Measurements from ENCODE around the gene KTI12. TPM values are rescaled to one million over a fixed set of nuclear protein-coding genes. Genes with fewer than 3 reads are reported as not detected.
A peak's percentile ranks its signal among the peaks of the same experiment; 100 is the strongest.
"Not testable (repeated sequence)": the region's sequence is repeated elsewhere in the genome, so short reads cannot be mapped to it uniquely, and the experiment has no call there.

Gene KTI12, protein sequence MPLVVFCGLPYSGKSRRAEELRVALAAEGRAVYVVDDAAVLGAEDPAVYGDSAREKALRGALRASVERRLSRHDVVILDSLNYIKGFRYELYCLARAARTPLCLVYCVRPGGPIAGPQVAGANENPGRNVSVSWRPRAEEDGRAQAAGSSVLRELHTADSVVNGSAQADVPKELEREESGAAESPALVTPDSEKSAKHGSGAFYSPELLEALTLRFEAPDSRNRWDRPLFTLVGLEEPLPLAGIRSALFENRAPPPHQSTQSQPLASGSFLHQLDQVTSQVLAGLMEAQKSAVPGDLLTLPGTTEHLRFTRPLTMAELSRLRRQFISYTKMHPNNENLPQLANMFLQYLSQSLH
- total RNA-seq = 10 to 100 TPM; 17.6 to 27.8 TPM

DNA sequence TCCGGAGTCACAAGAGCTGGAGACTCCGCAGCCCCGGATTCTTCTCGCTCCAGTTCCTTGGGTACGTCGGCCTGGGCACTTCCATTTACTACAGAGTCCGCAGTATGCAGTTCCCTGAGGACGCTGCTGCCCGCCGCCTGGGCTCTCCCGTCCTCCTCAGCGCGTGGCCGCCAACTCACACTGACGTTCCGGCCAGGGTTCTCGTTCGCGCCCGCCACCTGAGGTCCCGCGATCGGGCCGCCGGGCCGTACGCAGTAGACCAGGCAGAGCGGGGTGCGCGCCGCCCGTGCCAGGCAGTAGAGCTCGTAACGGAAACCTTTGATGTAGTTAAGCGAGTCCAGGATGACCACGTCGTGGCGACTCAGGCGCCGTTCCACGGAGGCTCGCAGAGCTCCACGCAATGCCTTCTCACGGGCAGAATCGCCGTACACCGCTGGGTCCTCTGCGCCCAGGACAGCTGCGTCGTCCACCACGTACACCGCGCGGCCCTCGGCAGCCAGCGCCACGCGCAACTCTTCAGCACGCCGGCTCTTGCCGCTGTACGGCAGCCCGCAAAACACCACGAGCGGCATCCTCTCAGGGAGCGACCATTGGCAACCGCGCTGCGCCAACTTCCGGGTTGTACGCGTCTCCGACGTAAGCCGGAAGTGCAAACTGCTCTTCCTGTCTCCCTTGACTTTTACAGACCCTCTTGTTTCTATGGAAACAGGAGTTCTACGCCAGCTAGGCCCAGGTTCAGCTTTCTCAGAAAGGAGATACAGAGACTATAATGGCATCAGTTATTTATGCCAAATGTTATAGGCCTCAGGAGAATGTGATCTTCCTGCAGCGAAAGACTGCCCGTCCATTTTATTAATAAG is at the start of gene KTI12:
Gene KTI12, minus strand, starts transcription at position 621 of the 860 bp plus-strand sequence. Its CDS starts 49 bp downstream, at position 572.
- Mint-ChIP-seq H3K4me1 (ENCODE audit: low read depth in 2 of 2) (peaks cover 19 to 32% of the 10 kb centered on the region in 2 donors), H3K4me3 (peak within 1 kb of the TSS; percentile 89), H3K9me3 (no peaks in the 10 kb centered on the region), H3K27ac (peak within 1 kb of the TSS; percentile 92), H3K27me3 (no peaks in the 10 kb centered on the region), H3K36me3 (no peaks in the 10 kb centered on the region)
- ATAC-seq = peak; percentile 96 to 98
- DNase-seq (ENCODE audit: low spot score) = peak; percentile 92

DNA sequence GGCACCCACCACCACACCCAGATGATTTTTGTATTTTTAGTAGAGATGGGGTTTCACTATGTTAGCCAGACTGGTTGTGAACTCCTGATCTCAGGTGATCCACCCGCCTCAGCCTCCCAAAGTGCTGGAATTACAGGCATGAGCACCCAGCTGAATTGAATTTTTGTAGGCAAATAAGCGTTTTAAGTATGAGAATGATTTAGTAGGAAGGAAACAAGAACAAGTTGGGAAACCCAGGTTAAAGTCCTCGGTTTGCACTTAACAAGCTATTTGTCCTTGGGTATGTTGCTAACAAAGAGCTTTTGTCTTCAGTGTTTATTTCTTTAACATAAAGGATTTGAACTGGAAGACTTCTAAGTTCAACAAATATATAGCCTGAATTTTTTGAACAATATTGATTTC is 46.4 kb upstream of the KTI12 start:
- ATAC-seq (no peak), DNase-seq (ENCODE audit: low spot score) (no peak)
- Mint-ChIP-seq H3K27ac (no peak overlapping the region), H3K27me3 (no peaks in the 10 kb centered on the region), H3K36me3 (no peaks in the 10 kb centered on the region), H3K9me3 (no peaks in the 10 kb centered on the region), H3K4me3 (no peak overlapping the region), H3K4me1 (ENCODE audit: low read depth in 2 of 2) (peaks cover 0 to 5% of the 10 kb centered on the region in 2 donors)

DNA sequence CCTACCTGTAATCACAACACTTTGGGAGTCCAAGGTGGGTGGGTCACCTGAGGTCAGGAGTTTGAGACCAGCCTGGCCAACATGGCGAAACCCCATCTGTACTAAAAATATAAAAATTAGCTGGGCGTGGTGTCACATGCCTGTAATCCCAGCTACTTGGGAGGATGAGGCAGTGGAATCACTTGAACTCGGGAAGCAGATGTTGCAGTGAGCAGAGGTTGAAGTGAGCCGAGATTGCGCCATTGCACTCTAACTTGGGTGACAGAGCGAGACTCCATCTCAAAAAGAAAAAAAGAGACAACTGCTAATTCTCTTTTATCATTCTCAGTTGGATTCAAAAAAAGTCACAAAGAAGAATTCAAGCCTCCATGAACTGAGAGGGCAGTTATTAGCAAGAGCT is 43.7 kb upstream of the KTI12 start:
- not testable (repeated sequence) for H3K4me3 Mint-ChIP-seq; H3K27me3 Mint-ChIP-seq; H3K27ac Mint-ChIP-seq; H3K36me3 Mint-ChIP-seq; ATAC-seq; H3K4me1 Mint-ChIP-seq (ENCODE audit: low read depth in 2 of 2); DNase-seq (ENCODE audit: low spot score); H3K9me3 Mint-ChIP-seq

DNA sequence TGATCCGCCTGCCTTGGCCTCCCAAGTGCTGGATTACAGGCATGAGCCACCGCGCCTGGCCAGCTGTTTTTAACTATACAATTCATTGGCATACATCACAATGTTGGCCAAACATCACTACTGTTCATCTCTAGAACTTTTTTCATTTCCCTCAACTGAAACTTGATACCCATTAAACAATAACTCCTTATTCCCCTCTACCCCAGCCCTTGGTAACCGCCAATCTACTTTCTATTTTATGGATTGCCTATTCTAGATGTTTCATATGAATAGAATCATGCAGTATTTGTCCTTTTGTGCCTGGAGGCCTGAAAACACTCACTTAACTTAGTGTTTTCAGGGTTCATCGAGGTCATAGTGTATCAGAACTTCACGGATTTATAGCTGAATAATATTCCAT is 38.7 kb upstream of the KTI12 start:
- ATAC-seq = no peak
- Mint-ChIP-seq H3K4me3 (no peak overlapping the region), H3K27me3 (no peaks in the 10 kb centered on the region), H3K36me3 (peaks cover 5% of the 10 kb centered on the region), H3K4me1 (ENCODE audit: low read depth in 2 of 2) (peaks cover 12 to 17% of the 10 kb centered on the region in 2 donors), H3K27ac (no peak overlapping the region), H3K9me3 (no peaks in the 10 kb centered on the region)
- DNase-seq (ENCODE audit: low spot score) = no peak

DNA sequence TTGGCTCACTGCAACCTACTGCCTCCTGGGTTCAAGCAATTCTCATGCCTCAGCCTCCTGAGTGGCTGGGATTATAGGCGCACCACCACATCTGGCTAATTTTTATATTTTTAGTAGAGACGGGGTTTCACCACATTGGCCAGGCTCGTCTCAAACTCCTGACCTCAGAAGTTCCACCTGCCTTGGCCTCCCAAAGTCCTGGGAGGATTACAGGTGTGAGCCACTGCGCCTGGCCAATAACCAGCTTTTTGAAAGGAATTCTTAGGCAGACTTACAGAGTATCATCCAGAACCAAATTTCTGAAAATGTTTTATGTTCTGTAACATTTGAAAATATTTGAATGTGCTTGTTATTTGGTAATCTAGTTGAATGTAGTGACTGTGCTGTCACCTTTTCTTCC is 37.1 kb upstream of the KTI12 start:
- ATAC-seq (no peak), DNase-seq (ENCODE audit: low spot score) (no peak)
- H3K27me3 Mint-ChIP-seq = no peaks in the 10 kb centered on the region
- H3K4me3 Mint-ChIP-seq = no peak overlapping the region
- no peaks in the 10 kb centered on the region for H3K9me3 Mint-ChIP-seq
- peaks cover 12 to 17% of the 10 kb centered on the region in 2 donors for H3K4me1 Mint-ChIP-seq (ENCODE audit: low read depth in 2 of 2)
- peaks cover 5% of the 10 kb centered on the region for H3K36me3 Mint-ChIP-seq
- H3K27ac Mint-ChIP-seq = no peak overlapping the region

DNA sequence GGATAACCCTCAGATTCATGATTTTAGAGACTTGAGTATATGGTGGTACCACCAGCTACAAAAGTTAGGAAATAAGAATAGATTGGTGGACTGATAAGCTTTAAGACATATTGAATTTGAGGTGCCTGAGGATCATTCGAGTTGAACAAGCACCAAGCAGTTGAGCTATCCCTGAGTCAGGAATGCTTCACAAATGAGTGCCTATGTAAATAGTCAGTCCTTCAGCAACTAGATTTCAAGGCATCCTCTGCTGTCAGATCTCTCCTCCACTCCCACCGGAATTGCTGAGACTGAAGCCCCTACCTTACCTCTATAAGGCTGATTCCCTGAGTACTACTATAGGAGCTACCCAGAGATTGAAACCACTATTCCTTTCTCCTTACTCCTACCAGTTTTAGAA is 29.6 kb upstream of the KTI12 start:
- no peak for DNase-seq (ENCODE audit: low spot score)
- Mint-ChIP-seq H3K9me3 (no peaks in the 10 kb centered on the region), H3K4me1 (ENCODE audit: low read depth in 2 of 2) (peaks cover 13 to 22% of the 10 kb centered on the region in 2 donors), H3K27ac (no peak overlapping the region), H3K27me3 (no peaks in the 10 kb centered on the region), H3K4me3 (no peak overlapping the region), H3K36me3 (peaks cover 11% of the 10 kb centered on the region)
- ATAC-seq = no peak

DNA sequence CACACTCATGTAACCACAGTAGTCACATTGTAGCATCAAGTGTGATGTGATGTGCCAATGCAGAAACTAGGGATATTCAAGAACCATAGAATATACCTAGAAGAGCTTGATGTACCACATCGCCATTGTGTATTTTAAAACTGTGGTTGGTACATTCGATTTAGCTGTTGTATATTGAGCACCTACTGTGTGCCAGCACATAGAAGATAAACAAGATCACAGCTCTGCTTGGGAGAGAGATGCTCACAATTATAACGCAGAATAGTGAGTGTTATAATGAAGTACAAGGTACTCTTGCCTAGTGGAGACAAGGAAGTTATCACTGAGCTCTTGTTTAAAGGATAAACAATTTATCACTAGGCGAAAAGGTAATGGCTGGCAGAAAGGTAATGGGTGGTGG is 27.2 kb upstream of the KTI12 start:
- Mint-ChIP-seq H3K9me3 (no peaks in the 10 kb centered on the region), H3K4me3 (no peak overlapping the region), H3K4me1 (ENCODE audit: low read depth in 2 of 2) (peaks cover 32 to 35% of the 10 kb centered on the region in 2 donors), H3K36me3 (peaks cover 7% of the 10 kb centered on the region), H3K27ac (no peak overlapping the region), H3K27me3 (no peaks in the 10 kb centered on the region)
- DNase-seq (ENCODE audit: low spot score) (no peak), ATAC-seq (no peak)

DNA sequence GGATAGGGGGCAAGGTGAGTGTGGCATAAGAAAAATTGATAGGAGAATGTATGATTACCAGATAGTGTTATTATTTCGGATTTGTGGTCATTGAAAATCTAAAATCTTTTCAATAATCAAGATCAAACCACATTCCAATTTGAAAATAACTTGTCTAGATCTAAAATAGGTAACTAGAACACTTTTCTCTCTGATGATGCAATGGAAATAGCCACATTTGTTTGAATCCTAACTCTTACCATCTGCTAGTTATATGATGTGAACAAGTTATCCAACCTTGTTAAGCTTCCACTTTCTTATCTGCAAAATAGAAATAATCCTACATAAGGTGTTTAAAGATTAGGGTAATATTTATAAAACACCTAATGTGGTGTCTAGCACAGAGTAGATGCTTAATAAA is 26.3 kb upstream of the KTI12 start:
- DNase-seq (ENCODE audit: low spot score) (no peak), ATAC-seq (no peak)
- no peak overlapping the region for H3K27ac Mint-ChIP-seq
- no peaks in the 10 kb centered on the region for H3K9me3 Mint-ChIP-seq
- H3K4me1 Mint-ChIP-seq (ENCODE audit: low read depth in 2 of 2) = peaks cover 39% of the 10 kb centered on the region in 2 donors
- peaks cover 7% of the 10 kb centered on the region for H3K36me3 Mint-ChIP-seq
- no peak overlapping the region for H3K4me3 Mint-ChIP-seq
- H3K27me3 Mint-ChIP-seq = no peaks in the 10 kb centered on the region

DNA sequence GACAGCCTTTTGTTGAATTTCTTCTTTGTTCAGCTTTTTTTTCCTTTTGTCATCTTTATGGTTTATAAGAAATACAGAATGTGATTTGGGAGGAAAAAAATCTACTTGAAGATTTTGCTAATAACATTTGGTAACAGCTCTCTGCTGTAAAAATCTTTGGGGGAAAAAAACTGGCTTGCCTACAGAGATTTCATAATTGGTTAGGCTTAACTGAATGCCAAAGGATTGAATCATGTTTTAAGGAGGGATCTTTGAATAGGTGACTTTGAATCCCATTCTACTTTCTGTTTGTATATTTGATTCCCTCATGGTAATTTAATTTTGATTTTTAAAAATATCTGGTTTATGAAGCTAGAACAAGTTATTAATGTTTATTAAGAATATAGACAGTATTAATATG is 25.7 kb upstream of the KTI12 start:
- no peaks in the 10 kb centered on the region for H3K27me3 Mint-ChIP-seq
- no peak overlapping the region for H3K4me3 Mint-ChIP-seq
- ATAC-seq (no peak), DNase-seq (ENCODE audit: low spot score) (no peak)
- no peaks in the 10 kb centered on the region for H3K9me3 Mint-ChIP-seq
- peaks cover 44 to 45% of the 10 kb centered on the region in 2 donors for H3K4me1 Mint-ChIP-seq (ENCODE audit: low read depth in 2 of 2)
- H3K27ac Mint-ChIP-seq = no peak overlapping the region
- H3K36me3 Mint-ChIP-seq = peaks cover 7% of the 10 kb centered on the region

DNA sequence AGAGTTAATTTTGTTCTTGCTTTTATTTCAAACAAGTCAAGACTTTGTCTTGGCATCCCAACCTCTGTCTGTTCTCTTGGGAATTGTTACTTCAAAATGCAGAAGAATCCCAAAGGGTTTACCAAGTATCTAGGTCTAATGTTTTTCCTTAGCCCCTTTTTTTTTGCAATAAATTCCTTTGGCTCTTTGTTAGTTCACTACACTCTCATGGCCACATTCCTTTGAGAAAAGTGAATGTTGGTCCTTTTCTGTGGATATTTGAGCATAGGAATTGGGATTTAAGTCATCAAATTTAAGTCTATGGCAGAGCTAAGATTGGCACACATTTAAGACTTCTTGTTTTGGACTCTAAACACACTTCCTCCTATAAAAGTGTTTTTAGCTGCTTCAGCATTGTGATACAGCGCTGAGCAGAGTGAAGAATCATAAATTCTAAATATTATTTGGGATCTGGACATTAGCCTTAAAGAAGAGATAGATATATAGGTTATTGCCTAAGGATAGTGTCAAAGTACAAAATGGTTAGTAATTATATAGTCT is 24.3 kb upstream of the KTI12 start:
- H3K36me3 Mint-ChIP-seq = no peaks in the 10 kb centered on the region

DNA sequence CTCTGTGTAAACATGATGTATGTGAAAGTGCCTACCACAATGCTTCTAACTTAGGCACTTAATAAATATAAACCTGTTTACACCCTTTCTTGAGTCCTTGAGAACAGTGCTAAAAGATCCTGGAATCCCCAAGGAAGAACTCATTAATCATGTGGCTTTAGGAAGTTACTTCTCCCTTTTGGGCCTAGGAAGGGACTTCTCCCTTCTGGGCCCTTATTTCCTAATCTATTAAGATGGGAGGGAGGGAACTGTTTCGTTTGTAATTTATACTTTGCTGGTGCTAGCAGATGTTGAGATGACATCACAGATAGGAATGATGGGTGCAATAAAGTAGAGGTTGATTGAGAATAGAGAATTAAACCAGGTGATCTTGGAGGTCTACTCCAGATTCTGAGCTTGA is 23.6 kb upstream of the KTI12 start:
- peaks cover 48 to 49% of the 10 kb centered on the region in 2 donors for H3K4me1 Mint-ChIP-seq (ENCODE audit: low read depth in 2 of 2)
- H3K9me3 Mint-ChIP-seq = no peaks in the 10 kb centered on the region
- ATAC-seq (no peak), DNase-seq (ENCODE audit: low spot score) (no peak)
- H3K36me3 Mint-ChIP-seq = peaks cover 3% of the 10 kb centered on the region
- no peaks in the 10 kb centered on the region for H3K27me3 Mint-ChIP-seq
- H3K27ac Mint-ChIP-seq = peak overlapping the region; percentile 92 to 95
- peak overlapping the region; percentile 99 for H3K4me3 Mint-ChIP-seq

More for the DNA sequence above, 24.3 kb upstream of the KTI12 start:
- ATAC-seq (no peak), DNase-seq (ENCODE audit: low spot score) (no peak)
- H3K27me3 Mint-ChIP-seq = no peaks in the 10 kb centered on the region
- H3K4me3 Mint-ChIP-seq = peak overlapping the region; percentile 99
- H3K9me3 Mint-ChIP-seq = no peaks in the 10 kb centered on the region
- peaks cover 45 to 47% of the 10 kb centered on the region in 2 donors for H3K4me1 Mint-ChIP-seq (ENCODE audit: low read depth in 2 of 2)
- peak overlapping the region; percentile 92 to 95 for H3K27ac Mint-ChIP-seq

DNA sequence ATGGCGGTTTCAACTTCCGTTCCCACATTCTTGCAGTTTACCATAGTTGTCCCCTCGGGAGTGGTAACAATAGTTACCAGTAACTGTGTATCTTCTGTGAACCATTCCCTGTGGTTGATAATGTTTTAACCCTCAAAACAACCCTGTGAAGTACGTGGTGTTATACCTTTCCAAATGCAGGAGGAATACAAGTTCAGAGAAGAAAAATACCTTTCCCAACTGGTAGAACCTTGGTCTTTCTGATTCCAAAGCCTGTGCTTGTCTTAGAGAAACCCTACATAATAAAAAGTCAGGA is 23.3 kb upstream of the KTI12 start:
- DNase-seq (ENCODE audit: low spot score) (no peak), ATAC-seq (no peak)
- Mint-ChIP-seq H3K27me3 (no peaks in the 10 kb centered on the region), H3K4me1 (ENCODE audit: low read depth in 2 of 2) (peaks cover 49 to 51% of the 10 kb centered on the region in 2 donors), H3K4me3 (peak overlapping the region; percentile 99), H3K27ac (peak overlapping the region; percentile 92 to 95), H3K36me3 (peaks cover 5% of the 10 kb centered on the region), H3K9me3 (no peaks in the 10 kb centered on the region)

DNA sequence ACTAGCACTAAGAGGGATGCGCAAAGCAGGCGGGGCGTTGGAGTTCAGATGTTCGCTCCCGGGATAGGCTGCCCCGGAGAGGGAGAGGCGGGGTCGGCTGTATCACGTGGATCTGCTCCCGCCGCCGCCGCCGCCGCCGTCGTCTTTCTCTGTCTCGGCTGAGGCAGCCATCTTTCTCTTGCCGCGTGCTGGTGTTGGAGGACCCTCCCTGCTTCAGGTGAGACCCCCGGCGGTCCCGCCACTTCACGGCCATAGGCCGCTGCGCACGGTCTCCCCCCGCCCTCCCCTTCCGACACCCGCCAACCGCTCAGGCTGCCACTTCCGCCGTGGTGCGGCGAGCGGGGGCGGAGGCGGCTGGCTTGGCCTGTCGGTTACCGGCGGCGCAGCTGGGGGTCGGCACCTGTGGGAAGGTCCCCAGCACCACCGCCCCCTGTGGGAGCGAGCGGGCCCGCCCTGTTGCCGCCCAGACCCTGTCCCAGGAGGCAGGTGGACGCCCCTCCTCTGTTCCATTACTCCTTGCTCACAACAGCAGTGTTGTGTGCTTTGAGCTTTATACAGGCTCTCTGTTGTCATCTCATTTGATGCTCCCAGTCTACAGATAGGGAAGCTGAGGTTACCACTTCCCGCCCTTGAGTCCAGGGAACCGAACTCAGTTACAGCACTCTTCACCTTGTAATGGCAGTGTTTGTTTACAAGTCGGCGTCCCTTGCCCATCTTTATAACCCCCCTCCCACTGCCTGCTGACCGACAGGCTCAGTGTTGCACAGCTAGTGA is 22.7 kb upstream of the KTI12 start, which contains the start of gene BTF3L4:
Gene BTF3L4, plus strand, starts transcription at position 133 of the 774 bp plus-strand sequence. CDS start 3,553 bp downstream, outside the sequence.
- Mint-ChIP-seq H3K27ac (peak within 1 kb of the TSS; percentile 92 to 95), H3K9me3 (no peaks in the 10 kb centered on the region), H3K4me3 (peak within 1 kb of the TSS; percentile 99), H3K27me3 (no peaks in the 10 kb centered on the region), H3K4me1 (ENCODE audit: low read depth in 2 of 2) (peaks cover 49 to 51% of the 10 kb centered on the region in 2 donors), H3K36me3 (peaks cover 5% of the 10 kb centered on the region)
- DNase-seq (ENCODE audit: low spot score) = peak; percentile 93
- peak; percentile 95 for ATAC-seq

Measured in natural killer cell treated with Interleukin-12 subunit alpha and Interleukin-12 subunit beta and Interleukin-15 and Interleukin-18, amount 100 ng/mL, for 72 hours (primary cell).